Mucosa of rectum (tissue), 2 donors: ENCODE results near the gene MARCHF10.

Experiments
- H3K27ac ChIP-seq, 2 donors: one replicate each; pipeline ENCODE4 v1.7.0; 2013; ENCODE audit warnings: inconsistent platforms in 2 of 2, low read depth in 2 of 2, low read length in 2 of 2
- H3K27me3 ChIP-seq, 2 donors: one replicate each; pipeline ENCODE4 v1.7.0; 2013; ENCODE audit warnings: low read length in 2 of 2; ENCODE audit not compliant: control insufficient read depth in 2 of 2, insufficient read depth in 2 of 2
- H3K36me3 ChIP-seq, 2 donors: one replicate each; pipeline ENCODE4 v1.7.0; 2013; ENCODE audit warnings: low read length in 2 of 2; ENCODE audit not compliant: control insufficient read depth in 2 of 2, insufficient read depth in 2 of 2
- H3K4me1 ChIP-seq, 2 donors: one replicate each; pipeline ENCODE4 v1.7.0; 2013; ENCODE audit warnings: low read length in 2 of 2, mild to moderate bottlenecking in 1 of 2; ENCODE audit not compliant: control insufficient read depth in 2 of 2, insufficient read depth in 2 of 2
- H3K4me3 ChIP-seq, 2 donors: one replicate each; pipeline ENCODE4 v1.7.0; 2013; ENCODE audit warnings: low read length in 2 of 2
- H3K9ac ChIP-seq, 2 donors: one replicate each; pipeline ENCODE4 v1.7.0; 2013; ENCODE audit warnings: low read length in 2 of 2, low read depth in 1 of 2, mild to moderate bottlenecking in 1 of 2
- H3K9me3 ChIP-seq, 2 donors: one replicate each; pipeline ENCODE4 v1.7.0; 2013; ENCODE audit warnings: low read length in 2 of 2; ENCODE audit not compliant: control insufficient read depth in 2 of 2
- donor health status: healthy.
- donor health status: Normal muscosa, but diverticular disease.

MARCHF10 gene

DNA sequence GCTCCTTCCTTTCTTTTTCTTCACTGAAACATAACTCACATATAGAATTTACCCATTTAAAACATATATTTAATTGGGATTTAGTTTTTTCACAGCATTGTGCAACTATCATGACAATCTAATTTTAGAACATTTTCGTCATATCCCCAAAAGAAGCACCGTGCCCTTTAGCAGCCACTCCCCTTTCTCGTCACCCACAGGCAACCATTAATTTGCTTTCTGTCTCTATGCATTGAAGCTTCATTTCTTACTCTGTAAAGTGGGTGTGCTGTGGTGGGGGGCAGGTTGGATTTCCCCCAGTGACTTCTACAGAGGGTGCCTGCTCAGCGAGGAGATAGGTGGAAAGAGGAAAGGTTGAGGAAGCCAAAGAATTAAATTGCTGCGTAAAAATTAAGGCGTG, 144.8 kb downstream of the MARCHF10 start:
- no peaks in the 10 kb centered on the region for H3K36me3 ChIP-seq
- H3K4me1 ChIP-seq, result no peaks in the 10 kb centered on the region
- no peak overlapping the region for H3K9ac ChIP-seq
- H3K4me3 ChIP-seq, result no peak overlapping the region
- H3K9me3 ChIP-seq, result no peaks in the 10 kb centered on the region
- H3K27me3 ChIP-seq, result no peaks in the 10 kb centered on the region
- H3K27ac ChIP-seq, result no peak overlapping the region

- Histone ChIP-seq H3K27ac (no peak overlapping the region), H3K9me3 (no peaks in the 10 kb centered on the region), H3K4me3 (no peak overlapping the region), H3K36me3 (no peaks in the 10 kb centered on the region), H3K4me1 (no peaks in the 10 kb centered on the region), H3K9ac (no peak overlapping the region), H3K27me3 (no peaks in the 10 kb centered on the region)
Measured at GRCh38 chr17:62662855-62663254, 145.3 kb downstream of the MARCHF10 start.

GRCh38 chr17:62661337-62661736, 146.8 kb downstream of the MARCHF10 start:
- Histone ChIP-seq H3K4me1 (no peaks in the 10 kb centered on the region), H3K36me3 (no peaks in the 10 kb centered on the region)

DNA sequence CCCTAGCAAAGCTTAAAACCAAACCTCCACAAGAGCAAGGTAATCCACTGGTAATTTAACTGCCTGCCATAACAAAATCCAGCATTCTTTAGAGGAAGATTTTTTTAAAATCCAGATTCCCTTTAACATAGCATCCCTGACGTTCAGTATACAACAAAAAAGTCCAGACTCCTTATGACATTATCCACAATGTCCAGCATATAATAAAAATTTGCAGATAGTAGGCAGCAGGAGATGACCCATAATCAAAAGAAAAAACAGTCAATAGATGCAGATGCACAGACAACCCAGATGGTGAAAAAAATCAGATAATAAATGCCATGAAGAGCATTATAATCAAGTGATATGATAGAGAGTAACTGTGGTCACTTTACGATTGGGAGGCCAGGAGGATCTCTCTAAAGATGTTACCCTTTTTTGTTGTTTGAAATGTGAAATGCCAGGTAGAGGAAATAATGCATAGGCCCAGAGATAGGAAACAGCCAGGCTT, 147.4 kb downstream of the MARCHF10 start:
- Histone ChIP-seq H3K4me3 (no peak overlapping the region), H3K9ac (no peak overlapping the region), H3K4me1 (no peaks in the 10 kb centered on the region), H3K27ac (no peak overlapping the region), H3K36me3 (no peaks in the 10 kb centered on the region), H3K27me3 (no peaks in the 10 kb centered on the region), H3K9me3 (no peaks in the 10 kb centered on the region)

More at GRCh38 chr17:62661337-62661736, 146.8 kb downstream of the MARCHF10 start:
- no peak overlapping the region for H3K4me3 ChIP-seq
- H3K27ac ChIP-seq, result no peak overlapping the region
- H3K27me3 ChIP-seq, result no peaks in the 10 kb centered on the region
- H3K9me3 ChIP-seq, result no peaks in the 10 kb centered on the region
- no peak overlapping the region for H3K9ac ChIP-seq

DNA sequence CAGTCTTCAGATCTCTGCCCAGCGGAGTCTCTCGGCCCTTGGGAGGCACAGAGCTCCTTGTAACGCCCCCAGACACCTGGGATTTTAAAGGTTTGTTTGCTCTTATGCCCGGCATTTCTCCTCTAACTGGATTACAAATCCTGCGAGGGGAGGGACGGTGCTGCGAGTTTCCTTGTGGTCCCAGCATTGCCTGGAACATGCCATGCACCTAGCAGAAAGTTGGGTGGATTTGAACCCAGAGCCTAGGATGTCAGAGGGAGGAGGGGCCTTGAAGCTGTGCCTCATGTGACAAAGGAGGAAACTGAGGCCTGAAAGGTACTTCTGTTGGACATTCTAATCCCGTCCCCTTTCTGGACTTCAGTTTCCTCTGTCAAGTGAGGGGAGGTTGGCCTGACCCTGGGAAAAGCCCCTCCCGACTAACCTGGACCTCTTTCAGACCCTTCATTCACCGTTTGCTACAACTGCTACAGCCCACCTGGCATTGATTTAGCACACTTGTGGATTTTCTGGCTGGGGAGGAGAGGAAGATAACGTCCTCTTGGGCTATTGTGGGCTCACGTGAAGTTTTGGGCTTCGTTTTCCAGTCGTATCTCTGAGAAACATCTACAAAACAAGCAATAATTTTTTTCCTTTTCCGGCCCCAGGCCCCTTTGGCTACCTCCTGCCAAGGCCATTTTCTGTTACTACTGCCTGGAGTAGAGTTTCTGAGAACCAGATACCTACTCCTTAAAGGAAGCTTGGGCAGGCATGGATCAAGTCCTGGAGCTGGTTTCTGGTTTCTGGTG, 149.8 kb downstream of the MARCHF10 start:
- no peak overlapping the region for H3K9ac ChIP-seq
- peaks cover 2 to 5% of the 10 kb centered on the region in 2 donors for H3K4me1 ChIP-seq

DNA sequence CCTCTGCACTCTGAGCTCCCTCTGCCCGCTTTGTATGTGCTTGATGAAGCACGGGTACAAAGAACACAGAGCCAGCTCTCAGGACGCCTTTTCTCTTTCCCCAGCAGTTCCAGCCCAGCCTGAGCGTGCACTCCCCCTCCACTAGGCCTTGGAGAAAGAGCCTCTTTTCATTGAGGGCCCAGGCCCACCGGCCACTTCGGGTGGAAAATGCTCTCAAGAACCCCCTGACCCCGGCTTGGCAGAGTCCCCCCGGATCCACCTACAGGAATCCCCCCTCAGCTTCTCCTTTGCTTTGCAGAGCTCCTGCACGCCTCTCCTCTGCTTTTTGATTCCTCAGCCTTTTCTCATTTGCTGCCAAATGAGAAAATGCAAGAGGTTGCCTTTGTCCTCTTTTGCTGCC, 150.4 kb downstream of the MARCHF10 start:
- Histone ChIP-seq H3K9me3 (no peaks in the 10 kb centered on the region), H3K4me3 (no peak overlapping the region), H3K36me3 (no peaks in the 10 kb centered on the region), H3K4me1 (peaks cover 3 to 7% of the 10 kb centered on the region in 2 donors), H3K9ac (no peak overlapping the region), H3K27ac (no peak overlapping the region), H3K27me3 (no peaks in the 10 kb centered on the region)

More for the DNA sequence above, 149.8 kb downstream of the MARCHF10 start:
- Histone ChIP-seq H3K27ac (no peak overlapping the region), H3K36me3 (no peaks in the 10 kb centered on the region), H3K27me3 (no peaks in the 10 kb centered on the region), H3K9me3 (no peaks in the 10 kb centered on the region), H3K4me3 (no peak overlapping the region)

DNA sequence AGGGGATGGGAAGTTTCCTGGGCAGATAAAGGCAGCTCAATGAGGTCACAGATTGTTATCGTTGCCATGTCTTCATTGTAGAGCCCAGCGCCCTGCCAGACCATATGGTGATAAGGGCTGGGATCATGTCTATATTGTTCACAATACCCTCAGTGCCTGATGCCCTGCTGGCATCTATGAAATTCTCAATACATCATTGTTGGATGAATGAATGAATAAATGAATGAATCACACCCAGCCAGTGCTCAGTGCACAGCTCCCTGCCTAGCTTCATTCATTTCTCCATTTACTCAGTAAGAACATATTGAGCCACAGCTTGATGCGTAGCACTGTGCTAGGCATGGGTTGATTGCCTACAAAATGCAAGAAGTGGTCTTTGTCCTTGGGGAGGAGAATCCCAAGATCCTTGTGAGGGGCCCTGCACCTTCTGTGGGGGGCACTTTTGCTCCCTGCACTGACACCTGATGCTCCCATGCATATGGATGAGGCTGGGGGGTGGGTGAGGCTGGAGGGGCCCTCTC, 150.9 kb downstream of the MARCHF10 start:
- Histone ChIP-seq H3K27me3 (no peaks in the 10 kb centered on the region), H3K9me3 (no peaks in the 10 kb centered on the region), H3K36me3 (no peaks in the 10 kb centered on the region), H3K9ac (no peak overlapping the region), H3K4me1 (peaks cover 3 to 11% of the 10 kb centered on the region in 2 donors), H3K4me3 (no peak overlapping the region), H3K27ac (no peak overlapping the region)

GRCh38 chr17:62656446-62656845, 151.7 kb downstream of the MARCHF10 start:
- Histone ChIP-seq H3K4me1 (peaks cover 3 to 13% of the 10 kb centered on the region in 2 donors), H3K36me3 (no peaks in the 10 kb centered on the region), H3K27ac (no peak overlapping the region), H3K9me3 (no peaks in the 10 kb centered on the region), H3K4me3 (no peak overlapping the region), H3K9ac (no peak overlapping the region), H3K27me3 (no peaks in the 10 kb centered on the region)

DNA sequence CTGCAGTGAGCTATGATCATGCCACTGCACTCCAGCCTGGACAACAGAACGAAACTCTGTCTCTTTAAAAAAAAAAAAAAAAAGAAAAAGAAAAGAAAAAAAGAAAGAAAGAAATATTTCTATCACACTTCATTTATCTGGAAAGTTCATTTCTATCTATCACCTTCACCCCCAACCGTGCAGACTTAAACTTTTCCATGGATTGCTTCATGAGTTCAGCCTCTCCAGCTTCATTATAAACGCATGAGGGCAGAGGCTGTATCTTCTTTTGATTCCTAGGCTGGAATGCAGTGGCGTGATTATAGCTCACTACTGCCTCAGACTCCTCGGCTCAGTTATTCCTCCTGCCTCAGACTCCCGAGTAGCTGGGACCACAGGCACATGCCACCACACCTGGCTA, 152.5 kb downstream of the MARCHF10 start:
- Histone ChIP-seq H3K4me1 (peaks cover 3 to 13% of the 10 kb centered on the region in 2 donors), H3K27me3 (no peaks in the 10 kb centered on the region), H3K27ac (no peak overlapping the region), H3K9me3 (no peaks in the 10 kb centered on the region), H3K9ac (no peak overlapping the region), H3K4me3 (no peak overlapping the region), H3K36me3 (no peaks in the 10 kb centered on the region)

- peaks cover 3 to 13% of the 10 kb centered on the region in 2 donors for H3K4me1 ChIP-seq
- peak overlapping the region in 1 of 2 donors; percentile 63 for H3K4me3 ChIP-seq
- H3K27ac ChIP-seq, result peak overlapping the region in 1 of 2 donors; percentile 32
- H3K27me3 ChIP-seq, result no peaks in the 10 kb centered on the region
- H3K9me3 ChIP-seq, result no peaks in the 10 kb centered on the region
- H3K36me3 ChIP-seq, result no peaks in the 10 kb centered on the region
- no peak overlapping the region for H3K9ac ChIP-seq
Measured at GRCh38 chr17:62653826-62654761, 154.0 kb downstream of the MARCHF10 start.
